GM12878 (cell line): ENCODE results near the gene TLE7. TPM values are rescaled to one million over a fixed set of nuclear protein-coding genes. Genes with fewer than 3 reads are reported as not detected.

Source experiments
- ATAC-seq: fragments of 200-7000 bp; cut with Tn5 transposase; 3 replicates; pipeline ENCODE4 v1.9.1; 2020; ENCODE audit warnings: mild to moderate bottlenecking, moderate library complexity
- BruUV-seq: library from RNA; stranded (reverse); fragments of 400-500 nt; replicated peaks from 2 replicates; lab custom pipeline; 2021; lab: Mats Ljungman, UMichigan
- CTCF ChIA-PET: fragments of 300-600 bp; sonication (Branson Sonifier 250); formaldehyde crosslinking; extraction: SDS; loops from one replicate; lab custom pipeline; 2021; ENCODE audit warnings: inconsistent platforms; lab: Yijun Ruan, JAX
- POLR2A ChIA-PET: fragments of 350-600 bp; formaldehyde crosslinking; extraction: SDS; loops from one replicate; lab custom pipeline; 2021; ENCODE audit warnings: inconsistent platforms; lab: Charles Lee
- RAD21 ChIA-PET: fragments of 300-600 bp; sonication (Branson Sonifier 250); formaldehyde crosslinking; loops from one replicate; lab custom pipeline; 2023; ENCODE audit warnings: antibody characterized with exemption; ENCODE audit not compliant: unreplicated experiment; lab: Charles Lee
- SMC1A ChIA-PET: fragments of 300-600 bp; sonication (Branson Sonifier 250); formaldehyde crosslinking; loops from one replicate; lab custom pipeline; 2023; ENCODE audit not compliant: unreplicated experiment, uncharacterized antibody; lab: Charles Lee
- DNase-seq: peaks from one replicate; pipeline ENCODE4 v3.0.0-alpha.2; 2011; ENCODE audit warnings: low read depth, low spot score
- FAIRE-seq: peaks from 3 replicates; lab custom pipeline; 2011; peaks lifted over from hg19 to GRCh38; lab: Jason Lieb, UNC
- H2AFZ ChIP-seq: 2 replicates; pipeline ENCODE4 v1.6.0; 2011; ENCODE audit warnings: low read depth, low read length, control low read depth; ENCODE audit not compliant: control insufficient read depth
- H3K27ac ChIP-seq: 2 replicates; pipeline ENCODE4 v1.5.1; 2011; ENCODE audit warnings: control low read depth; ENCODE audit not compliant: control insufficient read depth, insufficient read depth
- H3K27me3 ChIP-seq, 2 experiments: replicated peaks in 1 of 2; 2 replicates each; pipeline versions ENCODE4 v1.6.0 to v1.6.1; 2011; ENCODE audit warnings: low read length in 1 of 2; ENCODE audit not compliant: control insufficient read depth in 2 of 2, insufficient read depth in 2 of 2
- H3K36me3 ChIP-seq, 2 experiments: 2 replicates each; pipeline ENCODE4 v1.5.1; 2011; ENCODE audit warnings: low read length in 1 of 2; ENCODE audit not compliant: control insufficient read depth in 2 of 2, insufficient read depth in 2 of 2
- H3K4me1 ChIP-seq: 2 replicates; pipeline ENCODE4 v1.6.1; 2011; ENCODE audit warnings: mild to moderate bottlenecking, low read length, moderate library complexity, mixed read lengths; ENCODE audit not compliant: control insufficient read depth, insufficient read depth
- H3K4me2 ChIP-seq: 2 replicates; pipeline ENCODE4 v1.6.0; 2011; ENCODE audit warnings: control low read depth; ENCODE audit not compliant: control insufficient read depth, insufficient read depth
- H3K4me3 ChIP-seq: fragments of 200-600 bp; sonication (generic); 2 replicates; pipeline ENCODE4 v1.5.1; 2016
- H3K79me2 ChIP-seq: 2 replicates; pipeline ENCODE4 v1.6.0; 2011; ENCODE audit warnings: low read length; ENCODE audit not compliant: control insufficient read depth, insufficient read depth
- H3K9ac ChIP-seq: 2 replicates; pipeline ENCODE4 v1.8.0; 2011; ENCODE audit warnings: low read length, control low read depth, mixed read lengths; ENCODE audit not compliant: control insufficient read depth, insufficient read depth
- H3K9me3 ChIP-seq: replicated peaks from 3 replicates; pipeline ENCODE4 v1.5.1; 2011; ENCODE audit warnings: mild to moderate bottlenecking, low read length; ENCODE audit not compliant: control insufficient read depth, insufficient read depth
- H4K20me1 ChIP-seq: 2 replicates; pipeline ENCODE4 v1.6.0; 2011; ENCODE audit not compliant: control insufficient read depth, insufficient read depth
- BACH1 ChIP-seq: fragments of 450-650 bp; IDR thresholded peaks from 2 replicates; pipeline ENCODE4 v1.6.1; 2017; ENCODE audit warnings: mild to moderate bottlenecking, borderline replicate concordance
- CBX5 ChIP-seq: sonication (generic); IDR thresholded peaks from 2 replicates; pipeline ENCODE4 v1.6.1; 2016; ENCODE audit warnings: low read depth, moderate library complexity, mild to moderate bottlenecking, inconsistent platforms
- CTCF ChIP-seq, 3 experiments: IDR thresholded peaks in 2 of 3; conservative IDR thresholded peaks in 1 of 3; 2 replicates each; pipeline ENCODE4 v1.5.1; 2011; ENCODE audit warnings: low read depth in 3 of 3, low read length in 3 of 3, mild to moderate bottlenecking in 3 of 3, control low read depth in 2 of 3, moderate library complexity in 2 of 3, inconsistent platforms in 1 of 3, mixed read lengths in 1 of 3; ENCODE audit not compliant: control insufficient read depth in 2 of 3, insufficient read depth in 1 of 3; ENCODE audit errors: extremely low read depth in 1 of 3
- ESRRA ChIP-seq: IDR thresholded peaks from 2 replicates; pipeline ENCODE4 v1.6.1; 2012; ENCODE audit warnings: mild to moderate bottlenecking, low read length, improper control_type of control experiment
- FOS ChIP-seq: IDR thresholded peaks from 3 replicates; pipeline ENCODE4 v1.6.1; 2011; ENCODE audit warnings: borderline replicate concordance; ENCODE audit not compliant: insufficient read length; ENCODE audit errors: extremely low read depth
- KLF5 ChIP-seq: fragments of 450-650 bp; IDR thresholded peaks from 2 replicates; pipeline ENCODE4 v1.6.1; 2014; ENCODE audit warnings: mild to moderate bottlenecking; ENCODE audit not compliant: partially characterized antibody
- MAX ChIP-seq: IDR thresholded peaks from 2 replicates; pipeline ENCODE4 v1.6.1; 2012; ENCODE audit warnings: low read depth, low read length, improper control_type of control experiment
- MYC ChIP-seq: IDR thresholded peaks from 2 replicates; pipeline ENCODE4 v1.6.1; 2011; ENCODE audit warnings: mild to moderate bottlenecking, low read length, moderate library complexity, inconsistent platforms; ENCODE audit not compliant: insufficient read depth, insufficient replicate concordance, insufficient read length, severe bottlenecking
- POU2F2 ChIP-seq: IDR thresholded peaks from 3 replicates; pipeline ENCODE4 v1.6.1; 2011; ENCODE audit warnings: low read depth, mild to moderate bottlenecking, low read length, borderline replicate concordance
- RUNX3 ChIP-seq: IDR thresholded peaks from 2 replicates; pipeline ENCODE4 v1.6.1; 2012; ENCODE audit warnings: low read length, inconsistent platforms
- SIX5 ChIP-seq: IDR thresholded peaks from 2 replicates; pipeline ENCODE4 v1.6.1; 2011; ENCODE audit warnings: mild to moderate bottlenecking, low read depth, low read length, moderate library complexity; ENCODE audit not compliant: severe bottlenecking
- YBX1 ChIP-seq: fragments of 450-650 bp; IDR thresholded peaks from 2 replicates; pipeline ENCODE4 v1.6.1; 2016; ENCODE audit warnings: antibody characterized with exemption
- WGBS: methylation state at CpG from one replicate; pipeline ENCODE4 v1.1.6; 2016; ENCODE audit warnings: low lambda C conversion rate; ENCODE audit not compliant: insufficient replicate concordance, insufficient coverage; ENCODE audit errors: missing lambda C conversion rate; 5-methylcytosine and 5-hydroxymethylcytosine counted together
- in situ Hi-C: fragments of 300-500 bp; cut with MboI; formaldehyde crosslinking; loops from 9 replicates; pipeline ENCODE4 v1.14.3; 2018; ENCODE audit warnings: mixed read lengths
- intact Hi-C: fragments of 100-400 bp; cut with micrococcal nuclease; formaldehyde crosslinking; loops from one replicate; pipeline ENCODE4 v1.14.2; 2022; ENCODE audit not compliant: unreplicated experiment
- polyA plus RNA-seq, 11 experiments: library from polyadenylated mRNA; depleted of rRNA in 4 of 11; unstranded in 6 of 11; stranded (reverse) in 5 of 11; fragments of >200 nt; fragmentation: Nextera tagmentation in 4 of 11; fragmentation: Illumina TruSeq in 1 of 11; extraction: Ambion mirVana in 4 of 11; extraction: Trizol in 1 of 11; gene quantifications; 1 replicate in 1 of 11; 2 replicates in 10 of 11; pipeline versions ENCODE4 v1.2.1 to v1.2.3, GENCODE V29; 2011 to 2016; ENCODE audit warnings: inconsistent platforms in 2 of 11, missing spikeins in 2 of 11, low read depth in 1 of 11
- total RNA-seq, 4 experiments: library from RNA; depleted of rRNA in 3 of 4; stranded (reverse); fragments of >200 nt in 3 of 4; fragmentation: Illumina TruSeq in 1 of 4; extraction: Trizol in 1 of 4; gene quantifications; 2 replicates each; pipeline versions ENCODE4 v1.2.1 to v1.2.3, GENCODE V29; 2013 to 2021
- TF ChIP-seq, protein P1 (sequence below): fragments of 450-650 bp; formaldehyde crosslinking; IDR thresholded peaks from 2 replicates; pipeline ENCODE4 v1.5.0; 2022; ENCODE audit warnings: mild to moderate bottlenecking, missing genetic modification characterization
- TF ChIP-seq, protein P2 (sequence below): fragments of 450-650 bp; IDR thresholded peaks from 2 replicates; pipeline ENCODE4 v1.6.1; 2018; ENCODE audit warnings: mild to moderate bottlenecking, low read depth, moderate library complexity; ENCODE audit not compliant: partially characterized antibody

The TLE7 gene
- total and polyA plus RNA-seq, 10 of the 15 experiments (the other 5 are each of a cell fraction or from before 2014, with no cell fraction given), result not detected

DNA sequence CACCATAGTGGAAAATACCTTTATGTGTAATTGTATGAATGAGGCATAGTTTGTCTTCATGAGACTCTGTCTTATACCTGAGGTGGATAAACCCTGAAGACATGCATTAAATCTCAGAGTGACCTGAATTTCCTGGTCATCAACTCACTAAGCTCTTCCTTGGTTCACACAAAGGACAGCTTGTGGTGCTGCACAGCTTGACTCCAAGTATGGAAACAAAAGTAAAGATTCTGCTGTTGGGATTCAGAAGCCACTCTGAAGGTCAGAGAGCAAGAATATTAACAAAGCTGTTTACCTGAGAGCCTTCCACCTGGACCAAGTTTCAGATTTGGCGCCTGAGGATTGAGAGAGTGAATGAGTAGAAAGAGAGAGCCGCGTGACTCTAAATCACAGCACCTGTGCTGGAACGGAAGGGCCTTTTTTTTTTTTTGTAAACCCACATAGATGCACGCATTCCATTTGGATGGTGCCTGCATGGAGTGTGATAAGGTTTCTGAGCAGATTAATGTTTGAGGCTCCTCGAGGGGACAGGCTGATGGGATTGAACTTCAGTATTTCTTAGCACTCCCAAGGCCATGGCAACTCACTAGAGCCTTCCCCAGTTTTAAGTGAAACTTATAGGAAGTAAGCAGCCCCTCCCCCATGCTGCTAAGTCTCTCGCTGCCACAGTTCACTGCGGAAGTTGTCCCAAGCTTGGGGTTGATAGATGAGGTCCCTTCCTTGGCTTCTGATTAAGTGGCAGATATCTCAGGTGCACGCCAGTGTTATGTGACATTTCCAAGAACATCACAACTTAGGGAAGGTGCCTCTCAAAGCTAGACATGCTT lies 54.6 kb downstream of the TLE7 start:
- ChIA-PET RAD21 (no interaction called here), SMC1A (interaction anchor here (0.7 kb wide), 1 partner anchor 151 kb away, joined by 3 read pairs; no protein-coding TSS in a partner anchor), POLR2A (no interaction called here), CTCF (no interaction called here)
- in situ Hi-C loops, result no loop called here
- Histone ChIP-seq H3K4me1 (no peaks in the 10 kb centered on the region), H4K20me1 (no peaks in the 10 kb centered on the region), H2AFZ (no peak overlapping the region), H3K27ac (no peak overlapping the region), H3K9ac (no peak overlapping the region), H3K4me3 (no peak overlapping the region), H3K27me3 (peaks cover 0 to 2% of the 10 kb centered on the region in 2 experiments; a peak in 3 of 4 replicates), H3K36me3 (no peaks in the 10 kb centered on the region), H3K4me2 (no peak overlapping the region), H3K9me3 (no peaks in the 10 kb centered on the region), H3K79me2 (no peaks in the 10 kb centered on the region)
- intact Hi-C loops, result no loop called here
- ATAC-seq (no peak), DNase-seq (no peak), FAIRE-seq (no peak)
- no TSS peak for BruUV-seq
- TF ChIP-seq POU2F2 (no peak), MAX (no peak), ESRRA (no peak), MYC (no peak), BACH1 (no peak), CTCF (IDR thresholded peaks at IDR 0.05 in 2 of 3, conservative IDR thresholded peaks at IDR 0.05 in 1 of 3; ENCODE audit: control insufficient read depth in 2 of 3, extremely low read depth in 1 of 3, insufficient read depth in 1 of 3, low read depth in 3 of 3, low read length in 3 of 3) (no peak), SIX5 (no peak), CBX5 (no peak), KLF5 (no peak), FOS (no peak), RUNX3 (no peak), YBX1 (no peak)
- TF ChIP-seq, protein P1, sequence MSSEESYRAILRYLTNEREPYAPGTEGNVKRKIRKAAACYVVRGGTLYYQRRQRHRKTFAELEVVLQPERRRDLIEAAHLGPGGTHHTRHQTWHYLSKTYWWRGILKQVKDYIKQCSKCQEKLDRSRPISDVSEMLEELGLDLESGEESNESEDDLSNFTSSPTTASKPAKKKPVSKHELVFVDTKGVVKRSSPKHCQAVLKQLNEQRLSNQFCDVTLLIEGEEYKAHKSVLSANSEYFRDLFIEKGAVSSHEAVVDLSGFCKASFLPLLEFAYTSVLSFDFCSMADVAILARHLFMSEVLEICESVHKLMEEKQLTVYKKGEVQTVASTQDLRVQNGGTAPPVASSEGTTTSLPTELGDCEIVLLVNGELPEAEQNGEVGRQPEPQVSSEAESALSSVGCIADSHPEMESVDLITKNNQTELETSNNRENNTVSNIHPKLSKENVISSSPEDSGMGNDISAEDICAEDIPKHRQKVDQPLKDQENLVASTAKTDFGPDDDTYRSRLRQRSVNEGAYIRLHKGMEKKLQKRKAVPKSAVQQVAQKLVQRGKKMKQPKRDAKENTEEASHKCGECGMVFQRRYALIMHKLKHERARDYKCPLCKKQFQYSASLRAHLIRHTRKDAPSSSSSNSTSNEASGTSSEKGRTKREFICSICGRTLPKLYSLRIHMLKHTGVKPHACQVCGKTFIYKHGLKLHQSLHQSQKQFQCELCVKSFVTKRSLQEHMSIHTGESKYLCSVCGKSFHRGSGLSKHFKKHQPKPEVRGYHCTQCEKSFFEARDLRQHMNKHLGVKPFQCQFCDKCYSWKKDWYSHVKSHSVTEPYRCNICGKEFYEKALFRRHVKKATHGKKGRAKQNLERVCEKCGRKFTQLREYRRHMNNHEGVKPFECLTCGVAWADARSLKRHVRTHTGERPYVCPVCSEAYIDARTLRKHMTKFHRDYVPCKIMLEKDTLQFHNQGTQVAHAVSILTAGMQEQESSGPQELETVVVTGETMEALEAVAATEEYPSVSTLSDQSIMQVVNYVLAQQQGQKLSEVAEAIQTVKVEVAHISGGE (CRISPR knock-in tag), result no peak
- TF ChIP-seq, protein P2, sequence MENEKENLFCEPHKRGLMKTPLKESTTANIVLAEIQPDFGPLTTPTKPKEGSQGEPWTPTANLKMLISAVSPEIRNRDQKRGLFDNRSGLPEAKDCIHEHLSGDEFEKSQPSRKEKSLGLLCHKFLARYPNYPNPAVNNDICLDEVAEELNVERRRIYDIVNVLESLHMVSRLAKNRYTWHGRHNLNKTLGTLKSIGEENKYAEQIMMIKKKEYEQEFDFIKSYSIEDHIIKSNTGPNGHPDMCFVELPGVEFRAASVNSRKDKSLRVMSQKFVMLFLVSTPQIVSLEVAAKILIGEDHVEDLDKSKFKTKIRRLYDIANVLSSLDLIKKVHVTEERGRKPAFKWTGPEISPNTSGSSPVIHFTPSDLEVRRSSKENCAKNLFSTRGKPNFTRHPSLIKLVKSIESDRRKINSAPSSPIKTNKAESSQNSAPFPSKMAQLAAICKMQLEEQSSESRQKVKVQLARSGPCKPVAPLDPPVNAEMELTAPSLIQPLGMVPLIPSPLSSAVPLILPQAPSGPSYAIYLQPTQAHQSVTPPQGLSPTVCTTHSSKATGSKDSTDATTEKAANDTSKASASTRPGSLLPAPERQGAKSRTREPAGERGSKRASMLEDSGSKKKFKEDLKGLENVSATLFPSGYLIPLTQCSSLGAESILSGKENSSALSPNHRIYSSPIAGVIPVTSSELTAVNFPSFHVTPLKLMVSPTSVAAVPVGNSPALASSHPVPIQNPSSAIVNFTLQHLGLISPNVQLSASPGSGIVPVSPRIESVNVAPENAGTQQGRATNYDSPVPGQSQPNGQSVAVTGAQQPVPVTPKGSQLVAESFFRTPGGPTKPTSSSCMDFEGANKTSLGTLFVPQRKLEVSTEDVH, result no peak
- WGBS, result 29% methylated on average over 9 of the region's 9 CpGs
